Activated T-helper 1 cell treated with anti-CD3 and anti-CD28 coated beads, Interleukin-2, amount 50 U/mL, for 16 hours (primary cell): ENCODE results near the gene CAPZA3.
"Not testable (repeated sequence)": the region's sequence is repeated elsewhere in the genome, so short reads cannot be mapped to it uniquely, and the experiment has no call there.

Experiments
- DNase-seq, 2 donors: peaks; one replicate each; pipeline ENCODE4 v3.0.0-alpha.2; 2020; ENCODE audit warnings: low read depth in 1 of 2, low spot score in 1 of 2

CAPZA3 gene, protein sequence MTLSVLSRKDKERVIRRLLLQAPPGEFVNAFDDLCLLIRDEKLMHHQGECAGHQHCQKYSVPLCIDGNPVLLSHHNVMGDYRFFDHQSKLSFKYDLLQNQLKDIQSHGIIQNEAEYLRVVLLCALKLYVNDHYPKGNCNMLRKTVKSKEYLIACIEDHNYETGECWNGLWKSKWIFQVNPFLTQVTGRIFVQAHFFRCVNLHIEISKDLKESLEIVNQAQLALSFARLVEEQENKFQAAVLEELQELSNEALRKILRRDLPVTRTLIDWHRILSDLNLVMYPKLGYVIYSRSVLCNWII

DNA sequence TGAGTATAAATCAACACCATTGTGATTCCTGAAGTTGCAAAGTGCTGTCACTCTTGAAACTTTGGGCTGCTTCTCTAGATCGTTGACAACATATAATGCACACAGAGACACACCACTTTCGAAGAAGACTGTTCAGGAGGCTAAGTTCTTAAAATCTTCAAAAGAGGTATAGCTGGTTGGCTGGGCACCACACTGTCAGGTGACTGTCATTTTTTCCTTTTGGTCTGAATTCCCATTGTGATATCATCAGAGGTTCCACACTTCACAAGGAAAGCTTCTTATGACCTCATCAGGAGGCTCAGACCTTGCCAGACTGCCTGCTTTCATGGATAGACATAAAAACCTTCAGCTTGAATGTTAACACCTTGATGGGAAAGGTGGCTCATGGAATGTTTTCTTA, at the start of gene CAPZA3, which contains the start of gene PLCZ1:
Gene CAPZA3 (plus strand): TSS at position 301 of the 400 bp plus-strand sequence. CDS start 150 bp downstream, outside the sequence.
Gene PLCZ1 (minus strand): TSS at position 194 of the 400 bp plus-strand sequence. CDS start 641 bp downstream, outside the sequence.
- DNase-seq: no peak

DNA sequence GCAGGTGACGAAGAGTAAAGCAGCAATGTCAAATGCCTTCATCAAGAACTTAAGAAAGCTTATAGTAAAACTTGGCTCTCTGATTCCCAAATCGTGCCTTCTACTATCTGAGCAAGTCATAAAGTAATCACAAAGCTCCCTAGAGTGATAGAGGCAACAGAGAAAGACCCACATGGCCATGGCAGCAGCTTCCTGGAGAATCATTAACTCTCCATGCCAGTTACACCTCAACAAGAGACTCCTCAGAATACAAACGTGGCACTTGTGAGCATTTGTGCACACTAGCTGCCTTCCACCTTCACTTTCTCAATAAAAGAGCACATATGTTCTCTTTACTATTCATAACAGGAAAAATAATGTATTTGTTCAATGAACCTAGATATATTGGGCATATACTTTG, 48.1 kb upstream of the CAPZA3 start:
- DNase-seq: no peak

DNA sequence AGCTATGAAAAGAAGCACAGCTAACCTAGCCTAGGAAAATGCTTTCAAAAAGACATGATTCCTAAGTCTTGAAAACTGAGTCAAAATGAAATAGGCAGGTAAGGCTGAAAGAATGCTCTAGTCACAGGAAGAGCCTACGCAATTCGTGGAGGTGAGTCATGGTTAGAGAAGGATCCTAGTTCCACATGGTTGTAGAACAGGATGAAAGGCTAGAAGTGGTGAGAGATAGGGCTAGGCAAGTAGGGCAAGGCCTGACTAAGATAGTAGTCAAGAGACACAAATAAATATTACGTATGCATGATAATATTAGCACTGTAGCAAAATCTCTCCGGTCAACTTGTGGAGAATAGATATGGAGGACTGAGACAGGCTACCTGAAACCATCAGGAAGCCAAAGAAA, 47.3 kb upstream of the CAPZA3 start:
- DNase-seq: no peak

DNA sequence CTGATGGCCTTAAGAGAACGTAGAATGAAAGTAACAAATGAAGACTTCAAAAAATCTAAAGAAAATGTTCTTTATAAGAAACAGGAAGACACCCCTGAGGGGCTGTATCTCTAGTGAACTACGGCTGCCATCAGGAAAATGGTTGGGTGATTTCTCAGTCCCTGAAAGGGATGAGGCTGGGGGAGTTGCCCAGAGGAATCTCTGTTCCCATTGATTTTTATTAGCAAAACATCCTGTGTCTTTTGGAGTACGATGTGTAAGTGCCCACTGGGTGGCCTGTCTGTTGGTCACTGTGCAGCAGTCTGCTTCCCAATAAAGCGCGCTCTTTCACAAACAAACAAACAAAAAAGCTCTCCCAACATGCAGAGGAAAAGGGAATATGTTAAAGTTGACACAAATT, 43.9 kb upstream of the CAPZA3 start:
- not testable (repeated sequence) for DNase-seq

DNA sequence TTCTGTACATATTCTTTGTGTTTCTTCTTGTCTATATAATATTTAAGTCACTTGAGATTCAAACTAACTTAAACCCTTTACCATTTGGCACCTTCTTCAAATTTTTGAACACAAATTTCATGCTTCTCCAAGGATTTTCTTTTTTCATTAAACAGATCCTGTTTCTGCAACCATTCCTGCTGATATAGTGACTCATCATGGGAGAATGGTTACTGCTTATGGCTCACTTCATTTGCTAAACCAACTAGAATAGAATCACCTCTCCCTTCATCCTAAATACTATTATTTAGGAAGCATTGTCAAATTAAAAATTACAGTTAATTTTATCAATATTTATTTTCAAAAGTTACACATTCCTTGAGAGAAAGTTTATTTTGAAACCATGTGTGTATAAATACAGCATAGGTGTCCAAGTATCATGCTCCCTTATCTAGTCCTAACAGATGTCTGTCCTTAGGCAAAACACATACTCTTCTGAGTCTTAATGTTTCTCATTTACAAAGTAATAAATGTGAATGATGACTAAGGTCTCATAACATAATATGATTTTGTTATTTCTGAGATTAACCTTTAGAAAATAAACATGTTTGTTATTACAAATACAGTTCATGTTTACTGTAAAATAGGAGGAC, 40.8 kb upstream of the CAPZA3 start:
- DNase-seq: no peak

DNA sequence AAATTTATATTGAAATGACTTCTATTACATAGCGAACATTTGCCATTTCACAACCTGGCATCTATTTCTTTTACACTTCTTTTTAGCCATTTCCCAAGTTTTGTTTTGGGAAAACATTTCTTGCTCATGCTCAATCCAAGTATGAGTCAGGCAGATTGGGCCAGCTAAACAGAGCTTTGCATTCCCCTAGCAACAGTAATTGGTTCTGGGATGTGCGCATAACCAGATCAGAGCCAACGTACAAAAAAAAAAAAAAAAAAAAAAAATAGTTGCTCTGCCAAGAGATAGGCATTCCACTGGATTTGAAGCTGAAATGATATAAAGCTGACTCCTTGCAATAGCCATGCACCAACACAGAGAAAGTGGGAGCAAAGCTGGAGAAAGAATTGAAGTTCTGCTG, 37.6 kb upstream of the CAPZA3 start:
- DNase-seq: no peak

DNA sequence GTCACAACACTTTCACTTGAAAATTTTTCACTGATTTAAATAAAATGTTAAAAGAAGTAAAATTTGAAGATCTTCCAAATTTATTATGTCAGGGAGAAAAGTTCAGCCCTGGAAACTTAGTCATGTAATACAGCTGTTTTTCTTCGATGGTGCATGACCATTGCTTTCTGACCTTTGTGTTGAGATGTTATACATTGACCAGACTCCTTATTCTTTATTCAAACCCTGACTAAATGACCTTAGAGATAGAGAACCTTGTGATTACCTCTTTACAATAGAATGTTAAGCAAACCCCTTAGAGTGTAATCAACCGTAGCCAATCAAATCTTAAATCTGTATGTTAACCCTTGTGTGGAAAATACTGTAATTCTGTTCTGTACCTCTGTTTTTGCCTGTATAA, 34.6 kb upstream of the CAPZA3 start:
- DNase-seq: no peak

DNA sequence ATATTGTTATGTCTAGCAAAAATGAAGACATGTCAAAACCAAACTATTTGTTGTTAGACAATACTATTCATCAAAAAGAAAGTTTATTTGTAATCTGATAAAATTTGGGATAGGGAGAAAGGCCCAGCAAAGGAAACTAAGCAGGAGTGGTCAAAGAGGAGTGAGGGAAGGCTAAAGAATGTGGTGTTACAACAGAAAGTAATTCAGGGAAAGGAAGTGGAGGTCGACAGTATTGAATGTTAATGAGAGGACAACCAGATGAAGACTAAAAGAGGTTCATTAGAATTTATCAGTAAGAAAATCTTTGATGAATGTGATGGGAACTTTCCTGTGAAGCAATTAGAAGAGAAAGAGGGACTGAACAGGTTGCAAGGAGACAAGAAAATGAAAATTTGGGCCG, 34.0 kb upstream of the CAPZA3 start:
- DNase-seq: no peak

DNA sequence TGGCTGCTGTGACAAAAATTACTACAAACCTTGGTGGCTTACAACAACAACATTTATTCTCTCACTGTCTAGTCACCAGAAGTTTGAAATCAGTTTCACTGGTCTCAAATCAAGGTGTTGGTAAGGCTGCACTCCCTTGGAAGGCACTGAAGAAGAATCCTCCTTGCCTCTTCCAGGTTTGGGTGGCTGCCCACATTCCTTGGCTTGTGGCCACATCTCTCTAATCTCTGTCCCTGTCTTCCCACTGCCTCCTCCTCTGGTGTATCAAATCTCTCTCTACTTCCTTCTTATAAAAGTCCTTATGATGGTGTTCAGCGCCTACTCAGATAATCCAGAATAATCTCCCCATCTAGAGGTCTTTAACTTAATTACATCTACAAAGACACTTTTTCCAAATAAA, 31.1 kb upstream of the CAPZA3 start:
- no peak for DNase-seq

DNA sequence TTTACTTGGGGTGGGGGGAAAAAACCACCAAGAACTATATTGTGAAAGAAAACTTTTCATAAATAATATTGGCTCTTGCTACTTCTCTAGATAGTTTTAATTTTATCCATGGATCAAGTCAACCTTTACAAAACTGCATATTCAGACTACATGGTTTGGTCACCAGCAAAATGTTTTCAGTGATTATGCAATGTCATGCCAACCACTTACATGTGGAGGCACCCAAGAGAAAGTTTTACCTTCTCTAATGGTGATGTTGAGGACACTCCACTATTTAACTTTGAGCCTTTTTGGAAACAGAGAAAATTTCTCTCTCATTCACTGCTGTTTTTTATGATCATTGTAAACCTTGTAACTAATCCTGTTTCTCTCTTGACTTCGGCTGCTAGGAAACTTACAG, 21.7 kb upstream of the CAPZA3 start:
- DNase-seq: no peak

DNA sequence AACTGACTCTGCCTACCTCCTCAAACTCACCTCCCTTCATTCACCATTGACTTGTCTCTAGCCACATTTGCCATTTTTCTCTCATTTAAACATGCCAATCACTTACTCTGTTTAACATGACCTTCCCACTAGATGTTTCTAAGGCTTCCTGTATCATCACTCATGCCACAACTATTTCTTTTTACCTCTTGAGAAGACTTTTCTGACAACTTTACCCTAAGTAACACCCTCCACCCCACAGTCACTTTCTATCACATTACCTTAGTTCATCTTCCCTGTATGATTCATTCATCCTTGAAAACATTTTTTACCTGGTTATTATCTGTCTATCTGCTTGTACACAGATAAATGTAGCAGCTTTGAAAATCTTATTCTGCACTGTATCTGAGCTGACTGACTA, 19.5 kb upstream of the CAPZA3 start:
- no peak for DNase-seq

DNA sequence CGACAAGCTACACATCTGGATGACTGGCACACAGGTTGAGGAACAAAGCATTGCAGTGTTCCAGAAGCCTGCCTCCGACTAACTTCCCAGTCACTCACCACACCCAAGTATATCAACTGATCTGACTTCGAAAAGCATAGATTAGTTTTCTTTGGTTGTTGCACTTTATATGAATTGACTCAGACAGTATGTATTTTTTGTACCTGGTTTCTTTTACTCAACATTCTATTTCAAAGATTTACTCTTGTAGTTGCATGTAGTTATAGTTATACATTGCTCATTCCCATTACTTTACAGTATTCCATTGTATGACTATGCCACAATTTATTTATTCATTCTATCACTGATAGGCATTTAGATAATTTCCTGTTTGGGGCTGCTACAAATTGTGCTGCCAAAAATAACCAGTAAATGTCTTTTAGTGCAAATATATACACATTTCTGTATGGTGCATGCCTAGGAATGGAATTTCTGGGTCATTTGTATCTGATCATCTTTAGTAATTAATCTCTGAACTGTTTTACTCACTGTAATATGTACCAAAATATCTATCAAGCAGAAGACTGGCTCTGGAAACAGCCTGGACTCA, 17.9 kb upstream of the CAPZA3 start:
- DNase-seq: no peak

DNA sequence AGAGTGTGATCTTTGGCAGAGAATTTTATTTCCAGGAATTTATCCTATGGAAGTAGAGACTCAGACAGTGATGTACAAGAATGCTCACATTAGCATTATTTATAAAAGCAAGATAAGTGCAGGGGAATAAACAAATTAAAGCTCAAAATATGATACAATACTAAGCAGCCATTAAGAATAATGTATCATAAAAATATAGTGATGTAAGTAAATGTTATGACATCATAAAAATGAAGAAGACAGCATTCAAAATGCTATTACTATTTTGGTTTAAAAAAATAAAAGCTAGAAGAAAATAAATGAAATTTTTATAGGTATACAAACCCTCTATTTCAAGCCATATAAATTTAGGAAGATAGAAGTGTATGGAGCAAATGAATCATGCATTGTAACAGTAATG, 17.2 kb upstream of the CAPZA3 start:
- DNase-seq: no peak

DNA sequence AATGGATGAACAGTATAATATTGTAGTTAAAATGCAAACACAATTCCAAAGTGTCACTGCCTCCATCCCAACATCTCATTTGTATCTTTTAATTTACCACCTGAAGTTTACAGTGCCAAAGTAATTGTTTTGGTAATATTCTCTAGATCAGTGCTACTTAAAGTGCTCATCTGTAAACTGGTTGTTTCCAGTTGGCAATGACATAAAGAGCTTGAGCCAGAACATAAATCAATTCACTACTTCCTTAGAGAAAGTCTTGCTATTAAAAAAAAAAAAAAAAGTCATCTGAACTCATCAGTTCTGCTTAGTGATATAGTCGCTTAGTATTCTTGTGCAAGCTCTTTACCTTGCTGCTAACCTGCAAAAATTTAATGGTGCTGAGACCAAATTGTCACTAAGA, 16.5 kb upstream of the CAPZA3 start:
- no peak for DNase-seq

DNA sequence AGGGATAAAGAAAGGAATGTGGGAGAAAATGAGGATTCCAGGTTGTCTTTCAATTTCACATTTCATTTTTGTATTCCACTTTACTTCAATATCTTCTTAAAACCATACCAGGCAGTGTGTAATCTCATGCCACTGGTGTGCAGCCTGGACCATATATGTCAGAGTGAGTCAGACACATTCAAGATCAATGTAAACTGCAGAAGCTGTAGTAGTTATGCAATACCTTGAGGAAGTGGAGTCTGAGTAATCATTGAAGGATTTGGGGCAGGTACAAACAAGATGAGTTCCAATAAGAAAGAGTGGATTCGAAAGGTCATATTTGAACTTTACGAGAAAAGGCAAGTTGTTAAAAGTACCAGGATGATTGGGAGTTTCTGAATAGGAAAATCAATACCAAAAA, 14.2 kb upstream of the CAPZA3 start:
- no peak for DNase-seq

DNA sequence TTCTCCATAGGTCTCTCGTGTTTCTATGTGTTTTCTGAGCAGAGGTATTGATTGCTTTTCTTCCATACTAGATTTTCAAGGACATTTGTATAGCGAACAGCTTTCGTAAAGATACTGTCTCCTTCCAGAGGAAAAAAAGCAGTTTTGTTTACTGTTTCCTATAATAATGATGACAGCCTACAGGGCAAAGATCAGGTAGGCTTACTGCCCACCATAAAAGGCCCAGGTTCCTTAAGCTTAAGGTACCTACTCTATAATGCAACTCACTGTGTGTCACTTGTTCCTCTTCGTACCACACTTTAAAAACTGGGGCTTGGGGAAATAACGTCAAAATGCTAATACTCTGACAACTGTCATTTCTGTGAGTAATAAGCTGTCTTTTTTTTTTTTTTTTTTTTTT, 6.8 kb upstream of the CAPZA3 start:
- DNase-seq: no peak

DNA sequence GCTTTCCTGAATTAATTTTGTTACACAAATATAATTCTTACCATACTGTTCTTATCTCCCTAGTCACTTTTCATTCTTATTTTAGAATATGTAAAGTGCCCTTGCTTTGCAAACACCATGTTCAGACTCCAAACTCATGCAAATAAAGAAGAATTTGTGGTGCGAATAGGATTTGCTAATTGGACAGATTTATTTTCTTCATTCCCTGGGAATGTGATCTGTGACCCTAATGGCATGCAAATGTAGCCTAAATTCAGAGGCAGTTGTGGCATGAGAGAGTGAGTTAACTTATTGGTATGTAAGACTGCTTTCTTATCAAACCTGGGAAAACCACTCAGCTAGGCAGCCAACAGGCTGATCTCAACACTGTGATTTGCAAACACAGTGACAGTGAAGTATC, 10.0 kb downstream of the CAPZA3 start:
- no peak for DNase-seq

DNA sequence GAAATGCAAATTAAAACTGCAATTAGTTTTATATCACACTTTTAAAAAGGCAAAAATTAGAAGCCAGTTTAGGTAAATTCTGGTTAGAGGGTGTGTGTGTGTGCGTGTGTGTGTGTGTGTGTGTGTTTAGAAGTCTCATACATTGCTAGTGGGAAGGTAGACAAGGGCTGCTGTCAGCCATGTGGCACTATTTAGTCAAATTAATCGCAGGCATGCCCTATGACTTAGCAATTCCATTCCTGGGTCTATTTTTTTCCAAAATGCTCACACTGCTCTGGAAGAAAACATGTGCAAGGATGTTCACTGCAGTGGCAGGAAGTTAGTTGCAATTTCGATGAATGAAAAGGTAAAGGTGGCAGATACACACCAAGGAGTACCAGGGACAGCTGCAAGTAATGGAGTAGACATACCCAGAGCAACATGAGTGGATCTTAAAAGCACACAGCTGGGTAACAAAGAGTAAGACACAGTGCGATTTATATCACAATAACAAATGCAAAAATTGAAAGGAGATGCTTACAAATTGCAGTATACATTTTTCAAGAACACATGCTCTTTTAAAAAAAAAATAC, 11.6 kb downstream of the CAPZA3 start:
- DNase-seq: no peak

DNA sequence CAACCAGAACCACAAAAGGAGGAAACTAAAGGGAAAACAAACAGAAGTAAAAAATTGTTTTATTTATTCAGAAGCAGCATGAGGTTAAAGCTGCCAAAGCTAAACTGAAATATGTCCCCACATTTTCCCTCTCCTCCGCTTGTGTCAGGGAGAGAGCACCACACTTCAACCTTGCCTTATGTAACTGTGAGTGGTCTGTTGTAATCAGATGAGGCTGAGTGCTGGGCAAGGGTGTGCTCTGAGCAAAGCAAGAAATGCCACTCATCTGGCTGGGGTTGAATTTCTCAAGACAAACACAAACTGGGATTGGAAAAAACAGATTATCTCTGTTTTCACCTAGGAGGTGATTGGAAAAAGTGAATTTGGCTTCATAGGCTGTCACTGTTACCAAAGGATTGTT, 12.2 kb downstream of the CAPZA3 start:
- DNase-seq: no peak

DNA sequence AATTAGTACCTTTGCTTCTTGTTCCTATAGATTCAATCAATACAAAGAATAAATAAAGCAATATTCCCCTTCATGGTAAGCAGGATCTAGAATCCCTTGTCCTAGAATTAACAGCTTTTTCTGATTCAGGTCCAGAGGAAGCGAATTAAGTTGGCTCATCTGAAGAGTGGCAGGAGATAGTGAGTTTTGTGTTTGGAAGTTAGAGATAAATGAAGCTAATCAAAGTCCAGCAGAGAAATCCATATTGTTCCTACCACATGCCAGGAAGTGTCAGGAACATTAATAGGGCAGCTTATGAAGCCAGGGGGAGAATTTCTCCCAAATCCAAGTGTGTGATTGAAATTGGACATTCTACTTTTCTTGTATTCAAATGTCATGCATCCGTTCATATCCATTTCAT, 13.9 kb downstream of the CAPZA3 start:
- no peak for DNase-seq

DNA sequence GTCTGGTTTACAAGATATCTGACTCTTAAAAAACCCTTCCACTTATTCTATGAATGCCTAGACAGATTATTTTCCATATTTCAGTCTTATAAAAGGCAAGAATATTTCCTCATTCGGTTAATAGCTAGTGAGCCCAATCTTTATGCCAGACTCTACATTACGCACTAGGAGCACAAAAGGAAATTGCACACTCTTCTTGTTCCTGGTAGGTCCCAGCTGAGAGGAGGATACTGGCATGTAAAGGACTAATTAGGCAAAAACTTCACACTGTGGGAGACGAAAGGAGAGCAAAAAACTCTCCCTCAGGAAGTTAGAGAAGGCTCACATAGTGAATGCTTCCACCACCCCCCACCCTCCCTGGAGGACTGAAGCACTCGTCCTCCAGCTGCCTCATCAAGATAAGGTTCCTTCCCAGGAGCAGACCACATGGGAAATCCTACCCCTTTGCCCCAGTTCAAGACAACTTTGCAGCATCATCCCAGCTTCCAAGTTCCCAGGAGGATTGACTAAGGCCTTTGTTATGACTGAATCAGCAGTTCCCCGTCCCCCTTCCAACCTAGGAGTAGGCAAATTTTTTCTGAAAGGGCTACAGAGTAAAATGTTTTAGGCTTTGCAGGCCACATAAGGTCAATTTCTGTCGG, 14.5 kb downstream of the CAPZA3 start:
- no peak for DNase-seq

DNA sequence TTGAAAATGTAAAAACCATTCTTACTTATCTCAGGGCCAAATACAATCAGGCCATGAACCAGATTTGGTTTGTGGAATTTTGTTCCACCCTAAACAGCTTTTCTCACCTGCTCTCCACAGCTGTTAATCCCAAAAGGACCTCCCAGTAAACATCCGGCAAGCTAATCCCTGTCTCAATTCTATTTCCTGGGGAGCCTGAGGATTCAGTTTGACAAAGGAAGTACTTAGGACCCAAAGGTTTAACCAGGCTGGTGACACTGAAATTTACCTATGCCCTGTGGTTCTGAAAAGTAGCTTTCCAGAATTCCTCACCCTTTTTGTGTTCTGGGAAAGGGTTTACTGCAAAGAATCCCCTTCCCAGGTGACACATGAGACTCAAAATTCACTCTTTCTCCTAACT, 15.0 kb downstream of the CAPZA3 start:
- no peak for DNase-seq
